HEK293 (cell line): ENCODE results near the gene MFSD2B.

Source experiments
- CTCF ChIA-PET: fragments of 350-600 bp; formaldehyde crosslinking; extraction: SDS; loops from one replicate; lab custom pipeline; 2021; ENCODE audit warnings: antibody characterized with exemption; lab: Yijun Ruan, JAX
- POLR2A ChIA-PET: fragments of 300-600 bp; formaldehyde crosslinking; extraction: SDS; loops from one replicate; lab custom pipeline; 2020; ENCODE audit warnings: antibody characterized with exemption, inconsistent platforms; lab: Yijun Ruan, JAX
- H3K27ac ChIP-seq: fragments of 200-500 bp; sonication (Bioruptor generic); 2 replicates; pipeline ENCODE4 v1.5.1; 2014; ENCODE audit warnings: low read depth, low read length, control low read depth, inconsistent platforms; ENCODE audit errors: extremely low read depth
- H3K36me3 ChIP-seq, 2 experiments: fragments of 200-500 bp in 1 of 2; sonication (Bioruptor generic) in 1 of 2; 1 replicate in 1 of 2; 2 replicates in 1 of 2; pipeline ENCODE4 v1.5.1; 2014 to 2017; ENCODE audit warnings: inconsistent platforms in 2 of 2, low read length in 2 of 2; ENCODE audit not compliant: control insufficient read depth in 2 of 2, insufficient read depth in 1 of 2
- H3K4me1 ChIP-seq: fragments of 200-500 bp; sonication (Bioruptor generic); 2 replicates; pipeline ENCODE4 v1.5.1; 2014; ENCODE audit warnings: mild to moderate bottlenecking, low read length, inconsistent platforms; ENCODE audit not compliant: control insufficient read depth, insufficient read depth
- H3K4me3 ChIP-seq: 2 replicates; pipeline ENCODE4 v1.5.1; 2011; ENCODE audit warnings: low read depth, mild to moderate bottlenecking, control low read depth, low read length, moderate library complexity
- H3K9me3 ChIP-seq: fragments of 200-500 bp; sonication (Bioruptor generic); 2 replicates; pipeline ENCODE4 v1.5.1; 2014; ENCODE audit warnings: low read depth, low read length, inconsistent platforms; ENCODE audit not compliant: control insufficient read depth, insufficient read depth
- BCL11A ChIP-seq: fragments of 450-650 bp; formaldehyde crosslinking; IDR thresholded peaks from 2 replicates; pipeline ENCODE4 v1.5.1; 2016; ENCODE audit warnings: low read depth, missing biosample characterization, missing genetic modification characterization
- GLIS1 ChIP-seq: fragments of 450-650 bp; formaldehyde crosslinking; IDR thresholded peaks from 2 replicates; pipeline ENCODE4 v1.5.1; 2016; ENCODE audit warnings: missing biosample characterization, missing genetic modification characterization
- GLIS2 ChIP-seq: fragments of 450-650 bp; formaldehyde crosslinking; IDR thresholded peaks from 2 replicates; pipeline ENCODE4 v1.5.1; 2016; ENCODE audit warnings: missing biosample characterization, missing genetic modification characterization
- KLF1 ChIP-seq: fragments of 450-650 bp; formaldehyde crosslinking; IDR thresholded peaks from 2 replicates; pipeline ENCODE4 v1.5.1; 2016; ENCODE audit warnings: missing biosample characterization, missing genetic modification characterization
- KLF7 ChIP-seq: fragments of 450-650 bp; formaldehyde crosslinking; IDR thresholded peaks from 2 replicates; pipeline ENCODE4 v1.5.1; 2016; ENCODE audit warnings: missing biosample characterization, missing genetic modification characterization, borderline replicate concordance
- KLF8 ChIP-seq: fragments of 450-650 bp; formaldehyde crosslinking; IDR thresholded peaks from 2 replicates; pipeline ENCODE4 v1.5.1; 2016; ENCODE audit warnings: missing biosample characterization, missing genetic modification characterization
- KLF9 ChIP-seq: fragments of 450-650 bp; formaldehyde crosslinking; IDR thresholded peaks from 2 replicates; pipeline ENCODE4 v1.5.1; 2016; ENCODE audit warnings: missing biosample characterization, missing genetic modification characterization, low read depth
- SP2 ChIP-seq: fragments of 450-650 bp; formaldehyde crosslinking; IDR thresholded peaks from 2 replicates; pipeline ENCODE4 v1.5.1; 2016; ENCODE audit warnings: missing biosample characterization, missing genetic modification characterization
- SP3 ChIP-seq: fragments of 450-650 bp; formaldehyde crosslinking; IDR thresholded peaks from 2 replicates; pipeline ENCODE4 v1.5.1; 2016; ENCODE audit warnings: missing biosample characterization, missing genetic modification characterization
- WT1 ChIP-seq: fragments of 450-650 bp; formaldehyde crosslinking; IDR thresholded peaks from 2 replicates; pipeline ENCODE4 v1.5.1; 2016; ENCODE audit warnings: missing biosample characterization, missing genetic modification characterization
- ZBTB17 ChIP-seq: fragments of 450-650 bp; formaldehyde crosslinking; IDR thresholded peaks from 2 replicates; pipeline ENCODE4 v1.5.1; 2016; ENCODE audit warnings: missing biosample characterization, missing genetic modification characterization
- ZFP69B ChIP-seq: fragments of 450-650 bp; formaldehyde crosslinking; IDR thresholded peaks from 2 replicates; pipeline ENCODE4 v1.5.1; 2016; ENCODE audit warnings: missing biosample characterization, missing genetic modification characterization
- ZNF121 ChIP-seq: fragments of 450-650 bp; formaldehyde crosslinking; IDR thresholded peaks from 2 replicates; pipeline ENCODE4 v1.5.1; 2016; ENCODE audit warnings: missing biosample characterization, missing genetic modification characterization
- ZNF146 ChIP-seq: fragments of 450-650 bp; formaldehyde crosslinking; IDR thresholded peaks from 2 replicates; pipeline ENCODE4 v1.5.1; 2016; ENCODE audit warnings: missing biosample characterization, missing genetic modification characterization
- ZNF16 ChIP-seq: fragments of 450-650 bp; formaldehyde crosslinking; IDR thresholded peaks from 2 replicates; pipeline ENCODE4 v1.5.1; 2016; ENCODE audit warnings: low read depth, missing biosample characterization, missing genetic modification characterization
- ZNF274 ChIP-seq, 2 experiments: fragments of 200-500 bp in 1 of 2; fragments of 450-650 bp in 1 of 2; sonication (Bioruptor generic) in 1 of 2; formaldehyde crosslinking in 1 of 2; IDR thresholded peaks; 2 replicates each; pipeline versions ENCODE4 v1.5.1 to v1.6.1; 2014 to 2016; ENCODE audit warnings: borderline replicate concordance in 1 of 2, inconsistent platforms in 1 of 2, low read length in 1 of 2, missing biosample characterization in 1 of 2, missing genetic modification characterization in 1 of 2
- ZNF335 ChIP-seq: fragments of 450-650 bp; formaldehyde crosslinking; conservative IDR thresholded peaks from 2 replicates; pipeline ENCODE4 v1.5.1; 2016; ENCODE audit warnings: missing biosample characterization, missing genetic modification characterization
- ZNF600 ChIP-seq: fragments of 450-650 bp; formaldehyde crosslinking; IDR thresholded peaks from 2 replicates; pipeline ENCODE4 v1.5.1; 2016; ENCODE audit warnings: missing biosample characterization, missing genetic modification characterization
- ZNF660 ChIP-seq: fragments of 450-650 bp; IDR thresholded peaks from 2 replicates; pipeline ENCODE4 v1.5.1; 2018; ENCODE audit warnings: missing biosample characterization, mild to moderate bottlenecking, missing genetic modification characterization
- ZNF76 ChIP-seq: fragments of 450-650 bp; formaldehyde crosslinking; IDR thresholded peaks from 2 replicates; pipeline ENCODE4; 2016; ENCODE audit warnings: low read depth, missing biosample characterization, missing genetic modification characterization, borderline replicate concordance
- ZNF837 ChIP-seq: fragments of 450-650 bp; formaldehyde crosslinking; IDR thresholded peaks from 2 replicates; pipeline ENCODE4 v1.5.1; 2016; ENCODE audit warnings: missing biosample characterization, missing genetic modification characterization
- ZSCAN30 ChIP-seq: fragments of 450-650 bp; IDR thresholded peaks from 2 replicates; pipeline ENCODE4 v1.5.1; 2018; ENCODE audit warnings: missing biosample characterization, mild to moderate bottlenecking, missing genetic modification characterization, moderate library complexity
- TF ChIP-seq, protein P1 (sequence below): fragments of 450-650 bp; formaldehyde crosslinking; IDR thresholded peaks from 2 replicates; pipeline ENCODE4 v1.5.1; 2016; ENCODE audit warnings: missing biosample characterization, missing genetic modification characterization
- TF ChIP-seq, protein P2 (sequence below): fragments of 450-650 bp; IDR thresholded peaks from 2 replicates; pipeline ENCODE4 v1.5.1; 2018; ENCODE audit warnings: missing biosample characterization, mild to moderate bottlenecking, missing genetic modification characterization
- TF ChIP-seq, protein P3 (sequence below): fragments of 450-650 bp; formaldehyde crosslinking; IDR thresholded peaks from 2 replicates; pipeline ENCODE4 v1.5.1; 2016; ENCODE audit warnings: missing biosample characterization, missing genetic modification characterization, borderline replicate concordance
- TF ChIP-seq, protein P4 (sequence below): fragments of 450-650 bp; formaldehyde crosslinking; IDR thresholded peaks from 2 replicates; pipeline ENCODE4 v1.5.1; 2016; ENCODE audit warnings: missing biosample characterization, missing genetic modification characterization

The MFSD2B gene

DNA sequence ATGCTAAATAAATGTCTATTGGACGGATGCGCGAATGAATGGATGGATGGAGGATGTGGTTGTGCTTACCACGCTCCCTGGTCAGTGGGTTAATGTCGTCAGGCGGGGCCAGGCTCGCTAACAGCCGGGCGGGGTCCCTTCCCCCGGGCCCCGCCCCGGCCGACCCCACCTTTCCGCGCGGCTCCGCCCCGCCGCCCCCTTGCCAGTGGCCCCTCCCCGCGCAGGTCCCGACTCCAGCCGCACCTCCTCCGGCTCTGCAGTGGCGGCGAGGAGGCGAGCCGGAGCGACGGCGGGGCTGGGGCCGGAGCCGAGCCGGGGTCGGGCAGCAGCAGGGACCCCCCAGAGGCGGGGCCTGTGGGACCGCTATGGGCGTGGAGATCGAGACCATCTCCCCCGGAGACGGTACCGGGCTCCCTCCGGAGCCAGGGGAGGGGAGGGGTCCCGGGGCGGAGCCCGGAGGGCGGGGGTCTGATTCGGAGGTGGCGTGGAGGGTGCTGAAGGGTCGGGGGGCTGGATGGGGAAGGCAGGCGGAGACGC lies 39.7 kb downstream of the MFSD2B start, which contains the start of gene FKBP1B:
TSS of gene FKBP1B (plus strand) at position 257 of the 537 bp plus-strand sequence. CDS start at position 366, 109 bp downstream.
- POLR2A ChIA-PET, result interaction anchor here (0.8 to 3.6 kb wide), 5 partner anchors 10 to 122 kb away, joined by 4 to 20 read pairs (median 7); partner anchors contain the start of genes ATAD2B and SF3B6
- 0 out of 2 replicates have a peak, but pooled peaks have one; percentile 38 for TF ChIP-seq KLF7 (tag by site-specific recombination)
- TF ChIP-seq SP3 (tag by site-specific recombination), result peak; percentile 80
- no peak for TF ChIP-seq ZNF146
- 0 out of 2 replicates have a peak, but pooled peaks have one; percentile 37 for TF ChIP-seq KLF9
- TF ChIP-seq KLF8, result peak; percentile 30; the same call in 1 of the 2 replicates
- TF ChIP-seq ZNF76 (tag by site-specific recombination), result no peak
- TF ChIP-seq, protein P1, sequence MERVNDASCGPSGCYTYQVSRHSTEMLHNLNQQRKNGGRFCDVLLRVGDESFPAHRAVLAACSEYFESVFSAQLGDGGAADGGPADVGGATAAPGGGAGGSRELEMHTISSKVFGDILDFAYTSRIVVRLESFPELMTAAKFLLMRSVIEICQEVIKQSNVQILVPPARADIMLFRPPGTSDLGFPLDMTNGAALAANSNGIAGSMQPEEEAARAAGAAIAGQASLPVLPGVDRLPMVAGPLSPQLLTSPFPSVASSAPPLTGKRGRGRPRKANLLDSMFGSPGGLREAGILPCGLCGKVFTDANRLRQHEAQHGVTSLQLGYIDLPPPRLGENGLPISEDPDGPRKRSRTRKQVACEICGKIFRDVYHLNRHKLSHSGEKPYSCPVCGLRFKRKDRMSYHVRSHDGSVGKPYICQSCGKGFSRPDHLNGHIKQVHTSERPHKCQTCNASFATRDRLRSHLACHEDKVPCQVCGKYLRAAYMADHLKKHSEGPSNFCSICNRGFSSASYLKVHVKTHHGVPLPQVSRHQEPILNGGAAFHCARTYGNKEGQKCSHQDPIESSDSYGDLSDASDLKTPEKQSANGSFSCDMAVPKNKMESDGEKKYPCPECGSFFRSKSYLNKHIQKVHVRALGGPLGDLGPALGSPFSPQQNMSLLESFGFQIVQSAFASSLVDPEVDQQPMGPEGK, result peak; percentile 34; the same call in 1 of the 2 replicates
- TF ChIP-seq ZNF837 (tag by site-specific recombination), result no peak
- TF ChIP-seq SP2 (tag by site-specific recombination), result peak; percentile 34; the same call in 1 of the 2 replicates
- TF ChIP-seq ZFP69B, result 0 out of 2 replicates have a peak, but pooled peaks have one; percentile 15
- 0 out of 2 replicates have a peak, but pooled peaks have one; percentile 30 for TF ChIP-seq ZNF660 (tag by site-specific recombination)
- TF ChIP-seq ZBTB17 (tag by site-specific recombination), result peak; percentile 63; the same call in 1 of the 2 replicates
- TF ChIP-seq, protein P2, sequence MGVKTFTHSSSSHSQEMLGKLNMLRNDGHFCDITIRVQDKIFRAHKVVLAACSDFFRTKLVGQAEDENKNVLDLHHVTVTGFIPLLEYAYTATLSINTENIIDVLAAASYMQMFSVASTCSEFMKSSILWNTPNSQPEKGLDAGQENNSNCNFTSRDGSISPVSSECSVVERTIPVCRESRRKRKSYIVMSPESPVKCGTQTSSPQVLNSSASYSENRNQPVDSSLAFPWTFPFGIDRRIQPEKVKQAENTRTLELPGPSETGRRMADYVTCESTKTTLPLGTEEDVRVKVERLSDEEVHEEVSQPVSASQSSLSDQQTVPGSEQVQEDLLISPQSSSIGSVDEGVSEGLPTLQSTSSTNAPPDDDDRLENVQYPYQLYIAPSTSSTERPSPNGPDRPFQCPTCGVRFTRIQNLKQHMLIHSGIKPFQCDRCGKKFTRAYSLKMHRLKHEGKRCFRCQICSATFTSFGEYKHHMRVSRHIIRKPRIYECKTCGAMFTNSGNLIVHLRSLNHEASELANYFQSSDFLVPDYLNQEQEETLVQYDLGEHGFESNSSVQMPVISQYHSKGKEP, result no peak
- peak; percentile 74 for TF ChIP-seq KLF1
- H3K9me3 ChIP-seq, result no peaks in the 10 kb centered on the region
- H3K4me3 ChIP-seq, result peak within 1 kb of the TSS; percentile 79
- H3K36me3 ChIP-seq, result peaks cover 0 to 10% of the 10 kb centered on the region in 2 experiments; a peak in 1 of 3 replicates
- CTCF ChIA-PET, result interaction anchor here (0.5 to 2.0 kb wide), 4 partner anchors 12 to 226 kb away, joined by 3 to 6 read pairs (median 4); partner anchors contain the start of gene TP53I3
- H3K4me1 ChIP-seq, result peaks cover 9% of the 10 kb centered on the region; the same call in 1 of the 2 replicates
- H3K27ac ChIP-seq, result peak within 1 kb of the TSS; percentile 66; the same call in 1 of the 2 replicates

DNA sequence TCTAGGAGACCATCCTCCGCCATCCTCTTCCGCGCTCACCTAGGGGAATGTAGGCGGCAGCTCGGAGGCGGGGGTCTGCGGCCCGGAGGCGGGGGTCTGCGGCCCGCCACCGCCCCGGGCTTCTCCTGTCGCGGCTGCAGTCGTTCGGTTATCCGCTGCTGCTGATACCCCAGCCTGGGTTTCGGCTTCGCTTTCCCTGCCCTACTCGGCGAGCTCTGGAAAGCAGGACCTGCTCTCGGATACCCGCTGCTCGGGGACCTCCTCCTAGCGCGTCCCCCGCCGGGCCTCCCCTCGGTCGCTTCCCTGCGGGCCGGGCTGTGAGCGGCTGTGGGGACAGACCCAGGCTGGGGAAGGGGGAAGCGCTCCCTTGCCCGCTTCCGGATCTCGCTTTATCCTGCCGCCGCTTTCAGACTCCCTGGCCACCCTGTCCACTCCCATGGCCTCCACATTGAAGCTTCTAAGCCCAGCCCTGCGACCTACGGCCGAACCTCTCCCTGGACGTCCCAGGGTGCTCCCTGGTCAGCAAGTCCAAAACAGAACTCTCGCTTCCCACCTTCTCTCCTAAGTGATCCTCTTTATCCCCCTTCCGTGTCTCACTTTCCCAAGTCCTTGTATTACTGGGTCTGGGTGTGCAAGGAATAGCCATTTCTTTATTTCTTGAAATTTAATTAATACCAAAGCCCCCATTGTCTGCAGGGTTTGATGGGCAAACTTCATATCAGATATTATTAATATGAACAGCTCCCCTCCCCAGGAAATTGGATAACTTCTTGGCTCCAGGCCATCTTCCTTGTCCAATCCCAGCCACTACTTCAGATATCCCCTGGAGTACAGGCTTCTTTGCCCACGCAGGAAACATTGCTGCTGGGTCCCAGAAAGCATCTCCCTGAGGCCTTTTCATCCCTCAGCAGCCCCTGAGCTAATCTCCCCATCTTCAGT lies 40.4 kb downstream of the MFSD2B start:
- Histone ChIP-seq H3K27ac (peak overlapping the region; percentile 66; the same call in 1 of the 2 replicates), H3K36me3 (peaks cover 0 to 14% of the 10 kb centered on the region in 2 experiments; a peak in 1 of 3 replicates), H3K4me3 (peak overlapping the region; percentile 79), H3K9me3 (no peaks in the 10 kb centered on the region), H3K4me1 (peaks cover 9% of the 10 kb centered on the region; the same call in 1 of the 2 replicates)
- CTCF ChIA-PET, result interaction anchor here (1.0 to 2.1 kb wide), 5 partner anchors 11 to 226 kb away, joined by 4 to 8 read pairs (median 4); partner anchors contain the start of genes ATAD2B and TP53I3
- POLR2A ChIA-PET, result interaction anchor here (0.7 to 3.6 kb wide), 4 partner anchors 11 to 697 kb away, joined by 3 to 20 read pairs (median 6); partner anchors contain the start of genes ATAD2B and SF3B6
- TF ChIP-seq ZNF121 (tag by site-specific recombination) (no peak), WT1 (tag by site-specific recombination) (no peak), ZSCAN30 (tag by site-specific recombination) (peak; percentile 21; the same call in 1 of the 2 replicates), GLIS1 (tag by site-specific recombination) (peak; percentile 31), ZNF335 (peak; percentile 67), ZNF600 (tag by site-specific recombination) (peak; percentile 52; the same call in 1 of the 2 replicates), ZNF16 (no peak), ZNF274 (IDR thresholded peaks at IDR 0.05; ENCODE audit: low read length) (no peak), ZNF274 (tag by site-specific recombination; IDR thresholded peaks at IDR 0.05; ENCODE audit: borderline replicate concordance) (no peak), BCL11A (no peak), GLIS2 (peak; percentile 82)
- TF ChIP-seq, protein P3, sequence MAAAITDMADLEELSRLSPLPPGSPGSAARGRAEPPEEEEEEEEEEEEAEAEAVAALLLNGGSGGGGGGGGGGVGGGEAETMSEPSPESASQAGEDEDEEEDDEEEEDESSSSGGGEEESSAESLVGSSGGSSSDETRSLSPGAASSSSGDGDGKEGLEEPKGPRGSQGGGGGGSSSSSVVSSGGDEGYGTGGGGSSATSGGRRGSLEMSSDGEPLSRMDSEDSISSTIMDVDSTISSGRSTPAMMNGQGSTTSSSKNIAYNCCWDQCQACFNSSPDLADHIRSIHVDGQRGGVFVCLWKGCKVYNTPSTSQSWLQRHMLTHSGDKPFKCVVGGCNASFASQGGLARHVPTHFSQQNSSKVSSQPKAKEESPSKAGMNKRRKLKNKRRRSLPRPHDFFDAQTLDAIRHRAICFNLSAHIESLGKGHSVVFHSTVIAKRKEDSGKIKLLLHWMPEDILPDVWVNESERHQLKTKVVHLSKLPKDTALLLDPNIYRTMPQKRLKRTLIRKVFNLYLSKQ (tag by site-specific recombination), result no peak
- TF ChIP-seq, protein P4, sequence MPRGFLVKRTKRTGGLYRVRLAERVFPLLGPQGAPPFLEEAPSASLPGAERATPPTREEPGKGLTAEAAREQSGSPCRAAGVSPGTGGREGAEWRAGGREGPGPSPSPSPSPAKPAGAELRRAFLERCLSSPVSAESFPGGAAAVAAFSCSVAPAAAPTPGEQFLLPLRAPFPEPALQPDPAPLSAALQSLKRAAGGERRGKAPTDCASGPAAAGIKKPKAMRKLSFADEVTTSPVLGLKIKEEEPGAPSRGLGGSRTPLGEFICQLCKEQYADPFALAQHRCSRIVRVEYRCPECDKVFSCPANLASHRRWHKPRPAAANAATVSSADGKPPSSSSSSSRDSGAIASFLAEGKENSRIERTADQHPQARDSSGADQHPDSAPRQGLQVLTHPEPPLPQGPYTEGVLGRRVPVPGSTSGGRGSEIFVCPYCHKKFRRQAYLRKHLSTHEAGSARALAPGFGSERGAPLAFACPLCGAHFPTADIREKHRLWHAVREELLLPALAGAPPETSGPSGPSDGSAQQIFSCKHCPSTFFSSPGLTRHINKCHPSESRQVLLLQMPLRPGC (tag by site-specific recombination), result no peak
